GM12878 (cell line): ENCODE results near the gene FDXACB1. TPM values are rescaled to one million over a fixed set of nuclear protein-coding genes. Genes with fewer than 3 reads are reported as not detected.

Experiments used
- ATAC-seq: fragments of 200-7000 bp; cut with Tn5 transposase; 3 replicates; pipeline ENCODE4 v1.9.1; 2020; ENCODE audit warnings: mild to moderate bottlenecking, moderate library complexity
- BruUV-seq: library from RNA; stranded (reverse); fragments of 400-500 nt; replicated peaks from 2 replicates; lab custom pipeline; 2021; lab: Mats Ljungman, UMichigan
- CTCF ChIA-PET: fragments of 300-600 bp; sonication (Branson Sonifier 250); formaldehyde crosslinking; extraction: SDS; loops from one replicate; lab custom pipeline; 2021; ENCODE audit warnings: inconsistent platforms; lab: Yijun Ruan, JAX
- POLR2A ChIA-PET: fragments of 350-600 bp; formaldehyde crosslinking; extraction: SDS; loops from one replicate; lab custom pipeline; 2021; ENCODE audit warnings: inconsistent platforms; lab: Charles Lee
- RAD21 ChIA-PET: fragments of 300-600 bp; sonication (Branson Sonifier 250); formaldehyde crosslinking; loops from one replicate; lab custom pipeline; 2023; ENCODE audit warnings: antibody characterized with exemption; ENCODE audit not compliant: unreplicated experiment; lab: Charles Lee
- SMC1A ChIA-PET: fragments of 300-600 bp; sonication (Branson Sonifier 250); formaldehyde crosslinking; loops from one replicate; lab custom pipeline; 2023; ENCODE audit not compliant: unreplicated experiment, uncharacterized antibody; lab: Charles Lee
- DNase-seq: peaks from one replicate; pipeline ENCODE4 v3.0.0-alpha.2; 2011; ENCODE audit warnings: low read depth, low spot score
- FAIRE-seq: peaks from 3 replicates; lab custom pipeline; 2011; peaks lifted over from hg19 to GRCh38; lab: Jason Lieb, UNC
- H2AFZ ChIP-seq: 2 replicates; pipeline ENCODE4 v1.6.0; 2011; ENCODE audit warnings: low read depth, low read length, control low read depth; ENCODE audit not compliant: control insufficient read depth
- H3K27ac ChIP-seq: 2 replicates; pipeline ENCODE4 v1.5.1; 2011; ENCODE audit warnings: control low read depth; ENCODE audit not compliant: control insufficient read depth, insufficient read depth
- H3K27me3 ChIP-seq, 2 experiments: replicated peaks in 1 of 2; 2 replicates each; pipeline versions ENCODE4 v1.6.0 to v1.6.1; 2011; ENCODE audit warnings: low read length in 1 of 2; ENCODE audit not compliant: control insufficient read depth in 2 of 2, insufficient read depth in 2 of 2
- H3K36me3 ChIP-seq, 2 experiments: 2 replicates each; pipeline ENCODE4 v1.5.1; 2011; ENCODE audit warnings: low read length in 1 of 2; ENCODE audit not compliant: control insufficient read depth in 2 of 2, insufficient read depth in 2 of 2
- H3K4me1 ChIP-seq: 2 replicates; pipeline ENCODE4 v1.6.1; 2011; ENCODE audit warnings: mild to moderate bottlenecking, low read length, moderate library complexity, mixed read lengths; ENCODE audit not compliant: control insufficient read depth, insufficient read depth
- H3K4me2 ChIP-seq: 2 replicates; pipeline ENCODE4 v1.6.0; 2011; ENCODE audit warnings: control low read depth; ENCODE audit not compliant: control insufficient read depth, insufficient read depth
- H3K4me3 ChIP-seq: fragments of 200-600 bp; sonication (generic); 2 replicates; pipeline ENCODE4 v1.5.1; 2016
- H3K79me2 ChIP-seq: 2 replicates; pipeline ENCODE4 v1.6.0; 2011; ENCODE audit warnings: low read length; ENCODE audit not compliant: control insufficient read depth, insufficient read depth
- H3K9ac ChIP-seq: 2 replicates; pipeline ENCODE4 v1.8.0; 2011; ENCODE audit warnings: low read length, control low read depth, mixed read lengths; ENCODE audit not compliant: control insufficient read depth, insufficient read depth
- H3K9me3 ChIP-seq: replicated peaks from 3 replicates; pipeline ENCODE4 v1.5.1; 2011; ENCODE audit warnings: mild to moderate bottlenecking, low read length; ENCODE audit not compliant: control insufficient read depth, insufficient read depth
- H4K20me1 ChIP-seq: 2 replicates; pipeline ENCODE4 v1.6.0; 2011; ENCODE audit not compliant: control insufficient read depth, insufficient read depth
- CEBPZ ChIP-seq: fragments of 150-350 bp; IDR thresholded peaks from 2 replicates; pipeline ENCODE4 v1.6.1; 2016; ENCODE audit warnings: low read depth, low read length
- CHD4 ChIP-seq: fragments of 200-600 bp; sonication (generic); IDR thresholded peaks from 2 replicates; pipeline ENCODE4 v1.6.1; 2016; ENCODE audit warnings: mild to moderate bottlenecking
- GABPA ChIP-seq: IDR thresholded peaks from 2 replicates; pipeline ENCODE4 v1.6.1; 2014; ENCODE audit warnings: antibody characterized with exemption, low read depth, mild to moderate bottlenecking, inconsistent platforms
- HDAC6 ChIP-seq: fragments of 200-600 bp; sonication (generic); IDR thresholded peaks from one replicate; pipeline ENCODE4 v1.8.0; 2017; ENCODE audit warnings: antibody characterized with exemption; ENCODE audit not compliant: unreplicated experiment
- KAT2A ChIP-seq: conservative IDR thresholded peaks from 2 replicates; pipeline ENCODE4 v1.6.1; 2011; ENCODE audit warnings: low read depth, low read length; ENCODE audit not compliant: control insufficient read depth
- MYC ChIP-seq: IDR thresholded peaks from 2 replicates; pipeline ENCODE4 v1.6.1; 2011; ENCODE audit warnings: mild to moderate bottlenecking, low read length, moderate library complexity, inconsistent platforms; ENCODE audit not compliant: insufficient read depth, insufficient replicate concordance, insufficient read length, severe bottlenecking
- NFYA ChIP-seq: IDR thresholded peaks from 2 replicates; pipeline ENCODE4 v1.6.1; 2011; ENCODE audit warnings: low read depth, mild to moderate bottlenecking, low read length, improper control_type of control experiment, borderline replicate concordance
- PAX5 ChIP-seq: IDR thresholded peaks from 2 replicates; pipeline ENCODE4 v1.6.1; 2011; ENCODE audit warnings: low read depth, low read length, borderline replicate concordance
- POLR2A ChIP-seq: IDR thresholded peaks from 2 replicates; pipeline ENCODE4 v1.6.1; 2011; ENCODE audit warnings: low read depth, mild to moderate bottlenecking, low read length
- SMAD5 ChIP-seq: IDR thresholded peaks from 2 replicates; pipeline ENCODE4 v1.6.1; 2016; ENCODE audit warnings: antibody characterized with exemption, low read depth
- SMC3 ChIP-seq: IDR thresholded peaks from 2 replicates; pipeline ENCODE4 v1.6.1; 2011; ENCODE audit warnings: low read length, improper control_type of control experiment, borderline replicate concordance
- STAT1 ChIP-seq: fragments of 450-650 bp; conservative IDR thresholded peaks from 2 replicates; pipeline ENCODE4 v1.6.1; 2014; ENCODE audit warnings: antibody characterized with exemption, mild to moderate bottlenecking
- ZNF622 ChIP-seq: fragments of 450-650 bp; IDR thresholded peaks from 2 replicates; pipeline ENCODE4 v1.6.1; 2017; ENCODE audit warnings: mild to moderate bottlenecking, inconsistent platforms
- WGBS: methylation state at CpG from one replicate; pipeline ENCODE4 v1.1.6; 2016; ENCODE audit warnings: low lambda C conversion rate; ENCODE audit not compliant: insufficient replicate concordance, insufficient coverage; ENCODE audit errors: missing lambda C conversion rate; 5-methylcytosine and 5-hydroxymethylcytosine counted together
- in situ Hi-C: fragments of 300-500 bp; cut with MboI; formaldehyde crosslinking; loops from 9 replicates; pipeline ENCODE4 v1.14.3; 2018; ENCODE audit warnings: mixed read lengths
- intact Hi-C: fragments of 100-400 bp; cut with micrococcal nuclease; formaldehyde crosslinking; loops from one replicate; pipeline ENCODE4 v1.14.2; 2022; ENCODE audit not compliant: unreplicated experiment
- polyA plus RNA-seq, 11 experiments: library from polyadenylated mRNA; depleted of rRNA in 4 of 11; unstranded in 6 of 11; stranded (reverse) in 5 of 11; fragments of >200 nt; fragmentation: Nextera tagmentation in 4 of 11; fragmentation: Illumina TruSeq in 1 of 11; extraction: Ambion mirVana in 4 of 11; extraction: Trizol in 1 of 11; gene quantifications; 1 replicate in 1 of 11; 2 replicates in 10 of 11; pipeline versions ENCODE4 v1.2.1 to v1.2.3, GENCODE V29; 2011 to 2016; ENCODE audit warnings: inconsistent platforms in 2 of 11, missing spikeins in 2 of 11, low read depth in 1 of 11
- total RNA-seq, 4 experiments: library from RNA; depleted of rRNA in 3 of 4; stranded (reverse); fragments of >200 nt in 3 of 4; fragmentation: Illumina TruSeq in 1 of 4; extraction: Trizol in 1 of 4; gene quantifications; 2 replicates each; pipeline versions ENCODE4 v1.2.1 to v1.2.3, GENCODE V29; 2013 to 2021
- TF ChIP-seq, protein P1 (sequence below): IDR thresholded peaks from 2 replicates; pipeline ENCODE4 v1.6.1; 2012; ENCODE audit warnings: low read depth, low read length, improper control_type of control experiment

The FDXACB1 gene
- total and polyA plus RNA-seq, 10 of the 15 experiments (the other 5 are each of a cell fraction or from before 2014, with no cell fraction given), result 7.4 to 13.3 (median 9.7) TPM

- intact Hi-C loops, result no loop called here
- ChIA-PET SMC1A (no interaction called here), RAD21 (no interaction called here), POLR2A (no interaction called here), CTCF (interaction anchor here (1.0 kb wide), 1 partner anchor 358 kb away, joined by 5 read pairs; no protein-coding TSS in a partner anchor)
- BruUV-seq, result no TSS peak
- H3K4me1 ChIP-seq, result peaks cover 10% of the 10 kb centered on the region
- no peak overlapping the region for H3K27ac ChIP-seq
- no peaks in the 10 kb centered on the region for H4K20me1 ChIP-seq
- no peak for FAIRE-seq
- H2AFZ ChIP-seq, result no peak overlapping the region
- DNase-seq, result no peak
- H3K4me3 ChIP-seq, result no peak overlapping the region
- 54% methylated on average over 5 of the region's 5 CpGs for WGBS
- ATAC-seq, result no peak
- H3K27me3 ChIP-seq, result no peaks in the 10 kb centered on the region; a peak in 1 of 4 replicates
- H3K36me3 ChIP-seq, result no peaks in the 10 kb centered on the region
- no peak for TF ChIP-seq CHD4
- TF ChIP-seq MYC, result no peak
- no peak for TF ChIP-seq STAT1
- no peak for TF ChIP-seq SMAD5
- TF ChIP-seq SMC3, result no peak
- TF ChIP-seq KAT2A, result no peak
- no peak for TF ChIP-seq HDAC6
- H3K4me2 ChIP-seq, result no peak overlapping the region
- no peaks in the 10 kb centered on the region for H3K9me3 ChIP-seq
- H3K79me2 ChIP-seq, result no peaks in the 10 kb centered on the region
- in situ Hi-C loops, result no loop called here
- H3K9ac ChIP-seq, result no peak overlapping the region
Observed at GRCh38 chr11:111923351-111923788, 44.4 kb upstream of the FDXACB1 start.

DNA sequence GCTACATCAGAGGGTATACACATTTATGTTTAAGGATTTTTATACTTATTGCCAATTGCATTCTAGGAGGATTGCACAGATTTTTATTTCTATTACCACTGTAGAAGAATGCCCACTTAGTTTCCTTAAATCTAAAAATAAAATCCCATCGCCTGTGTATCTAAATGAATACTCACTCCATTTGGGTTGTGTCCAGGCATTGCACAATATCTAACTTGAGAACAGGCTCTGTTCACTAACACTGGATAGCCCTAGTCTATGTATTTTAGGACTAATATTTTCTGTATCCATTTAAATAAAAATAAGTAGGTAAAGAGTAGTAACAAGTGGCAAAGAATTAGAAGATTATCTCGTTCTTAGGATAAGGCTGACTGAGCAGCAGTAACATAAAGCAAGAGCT is 43.8 kb upstream of the FDXACB1 start:
- FAIRE-seq (no peak), ATAC-seq (no peak), DNase-seq (no peak)
- Histone ChIP-seq H3K9ac (no peak overlapping the region), H3K36me3 (no peaks in the 10 kb centered on the region), H3K79me2 (no peaks in the 10 kb centered on the region), H3K27me3 (no peaks in the 10 kb centered on the region; a peak in 1 of 4 replicates), H3K4me1 (peaks cover 10% of the 10 kb centered on the region), H3K4me3 (no peak overlapping the region), H4K20me1 (no peaks in the 10 kb centered on the region), H2AFZ (no peak overlapping the region), H3K4me2 (no peak overlapping the region), H3K9me3 (no peaks in the 10 kb centered on the region), H3K27ac (no peak overlapping the region)
- BruUV-seq, result no TSS peak
- in situ Hi-C loops, result no loop called here
- ChIA-PET CTCF (no interaction called here), SMC1A (no interaction called here), POLR2A (no interaction called here), RAD21 (no interaction called here)
- intact Hi-C loops, result no loop called here
- WGBS, result 0% methylated on average over 2 of the region's 2 CpGs
- no peak for TF ChIP-seq CEBPZ
- no peak for TF ChIP-seq GABPA
- TF ChIP-seq POLR2A, result no peak
- TF ChIP-seq, protein P1, sequence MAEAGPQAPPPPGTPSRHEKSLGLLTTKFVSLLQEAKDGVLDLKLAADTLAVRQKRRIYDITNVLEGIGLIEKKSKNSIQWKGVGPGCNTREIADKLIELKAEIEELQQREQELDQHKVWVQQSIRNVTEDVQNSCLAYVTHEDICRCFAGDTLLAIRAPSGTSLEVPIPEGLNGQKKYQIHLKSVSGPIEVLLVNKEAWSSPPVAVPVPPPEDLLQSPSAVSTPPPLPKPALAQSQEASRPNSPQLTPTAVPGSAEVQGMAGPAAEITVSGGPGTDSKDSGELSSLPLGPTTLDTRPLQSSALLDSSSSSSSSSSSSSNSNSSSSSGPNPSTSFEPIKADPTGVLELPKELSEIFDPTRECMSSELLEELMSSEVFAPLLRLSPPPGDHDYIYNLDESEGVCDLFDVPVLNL, result no peak
- TF ChIP-seq NFYA, result no peak
- no peak for TF ChIP-seq PAX5
- no peak for TF ChIP-seq CHD4
- no peak for TF ChIP-seq ZNF622
